A673 (cell line): ENCODE data around the gene TRAF5. TPM values are rescaled to one million over a fixed set of nuclear protein-coding genes. Genes with fewer than 3 reads are reported as not detected.

ENCODE experiments used
- BruUV-seq: library from RNA; stranded (reverse); fragments of 400-500 nt; replicated peaks from 2 replicates; lab custom pipeline; 2021; lab: Mats Ljungman, UMichigan
- CTCF ChIA-PET: fragments of 300-600 bp; sonication (Branson Sonifier 250); formaldehyde crosslinking; loops from one replicate; lab custom pipeline; 2022; ENCODE audit warnings: antibody characterized with exemption; lab: Charles Lee
- POLR2A ChIA-PET: fragments of 300-600 bp; sonication (Branson Sonifier 250); formaldehyde crosslinking; loops from one replicate; lab custom pipeline; 2022; ENCODE audit warnings: antibody characterized with exemption; ENCODE audit not compliant: low non-redundant PET; lab: Charles Lee
- DNase-seq: peaks from one replicate; pipeline ENCODE4 v3.0.0-alpha.2; 2015; ENCODE audit warnings: low spot score
- H3K27ac ChIP-seq: fragments of 200-600 bp; sonication (generic); 2 replicates; pipeline ENCODE4 v1.5.1; 2016; ENCODE audit warnings: mixed run types, low read depth, mild to moderate bottlenecking, mixed read lengths, antibody characterized with exemption, low read length; ENCODE audit not compliant: poor library complexity, severe bottlenecking
- H3K27me3 ChIP-seq: fragments of 200-600 bp; sonication (generic); replicated peaks from 2 replicates; pipeline ENCODE4 v1.6.1; 2017; ENCODE audit warnings: mixed run types, low read depth, mild to moderate bottlenecking, mixed read lengths, antibody characterized with exemption, low read length; ENCODE audit not compliant: insufficient read depth, poor library complexity
- H3K36me3 ChIP-seq: fragments of 200-600 bp; sonication (generic); 2 replicates; pipeline ENCODE4 v1.6.1; 2016; ENCODE audit warnings: mixed run types, mild to moderate bottlenecking, mixed read lengths, antibody characterized with exemption, low read length; ENCODE audit not compliant: insufficient read depth, poor library complexity, severe bottlenecking
- H3K4me1 ChIP-seq: fragments of 200-600 bp; sonication (generic); 2 replicates; pipeline ENCODE4 v1.6.1; 2017; ENCODE audit warnings: mixed run types, mild to moderate bottlenecking, mixed read lengths, antibody characterized with exemption, low read length; ENCODE audit not compliant: insufficient read depth, poor library complexity, severe bottlenecking
- H3K4me3 ChIP-seq: fragments of 200-600 bp; sonication (generic); 2 replicates; pipeline ENCODE4 v1.5.1; 2016; ENCODE audit warnings: low read depth, mixed run types, mild to moderate bottlenecking, mixed read lengths, low read length; ENCODE audit not compliant: poor library complexity, severe bottlenecking
- H3K9me3 ChIP-seq: fragments of 200-600 bp; sonication (generic); 2 replicates; pipeline ENCODE4 v1.6.1; 2016; ENCODE audit warnings: mixed run types, low read depth, mild to moderate bottlenecking, mixed read lengths, antibody characterized with exemption, low read length; ENCODE audit not compliant: poor library complexity, severe bottlenecking
- EZH2 ChIP-seq: fragments of 200-600 bp; sonication (generic); IDR thresholded peaks from 2 replicates; pipeline ENCODE4 v1.6.1; 2017; ENCODE audit warnings: borderline replicate concordance, low read depth, mild to moderate bottlenecking, mixed read lengths, antibody characterized with exemption, low read length; ENCODE audit not compliant: poor library complexity, severe bottlenecking
- intact Hi-C: fragments of 100-400 bp; cut with micrococcal nuclease; formaldehyde crosslinking; loops from one replicate; pipeline ENCODE4 v1.10.0; 2022; ENCODE audit not compliant: unreplicated experiment
- total RNA-seq: library from RNA; stranded (reverse); gene quantifications from 2 replicates; pipeline ENCODE4 v1.2.3, GENCODE V29; 2021
- TF ChIP-seq, protein P1 (sequence below): fragments of 300-800, 200-600 bp; sonication (generic); conservative IDR thresholded peaks from 2 replicates; pipeline ENCODE4 v1.5.1; 2017; ENCODE audit warnings: low read depth, mild to moderate bottlenecking, antibody characterized with exemption, low read length, moderate library complexity, mixed read lengths

The TRAF5 gene
- total RNA-seq, 1 experiment from 2014 or later, result 7.1 TPM

DNA sequence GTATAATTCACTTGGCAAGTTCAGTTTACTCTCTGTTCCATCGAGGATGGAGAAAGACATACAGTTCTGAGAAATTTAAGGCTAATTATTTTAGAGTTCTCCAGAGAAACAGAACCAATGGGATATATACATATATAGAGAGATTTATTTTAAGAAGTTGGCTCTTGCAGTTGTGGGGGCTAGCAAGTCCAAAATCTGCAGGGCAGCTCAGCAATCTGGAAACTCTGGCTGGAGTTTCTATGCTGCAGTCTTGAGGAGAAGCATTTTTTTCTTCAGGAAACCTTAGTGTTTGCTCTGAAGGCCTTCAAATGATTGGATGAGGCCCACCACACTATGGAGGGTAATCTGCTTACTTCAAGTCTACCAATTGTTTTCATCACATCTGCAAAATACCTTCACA is 34.6 kb downstream of the TRAF5 start:
- DNase-seq, result no peak
- H3K4me3 ChIP-seq, result no peak overlapping the region
- H3K27me3 ChIP-seq, result no peaks in the 10 kb centered on the region
- POLR2A ChIA-PET, result no interaction called here
- CTCF ChIA-PET, result no interaction called here
- no peaks in the 10 kb centered on the region for H3K9me3 ChIP-seq
- intact Hi-C loops, result no loop called here
- TF ChIP-seq, protein P1, sequence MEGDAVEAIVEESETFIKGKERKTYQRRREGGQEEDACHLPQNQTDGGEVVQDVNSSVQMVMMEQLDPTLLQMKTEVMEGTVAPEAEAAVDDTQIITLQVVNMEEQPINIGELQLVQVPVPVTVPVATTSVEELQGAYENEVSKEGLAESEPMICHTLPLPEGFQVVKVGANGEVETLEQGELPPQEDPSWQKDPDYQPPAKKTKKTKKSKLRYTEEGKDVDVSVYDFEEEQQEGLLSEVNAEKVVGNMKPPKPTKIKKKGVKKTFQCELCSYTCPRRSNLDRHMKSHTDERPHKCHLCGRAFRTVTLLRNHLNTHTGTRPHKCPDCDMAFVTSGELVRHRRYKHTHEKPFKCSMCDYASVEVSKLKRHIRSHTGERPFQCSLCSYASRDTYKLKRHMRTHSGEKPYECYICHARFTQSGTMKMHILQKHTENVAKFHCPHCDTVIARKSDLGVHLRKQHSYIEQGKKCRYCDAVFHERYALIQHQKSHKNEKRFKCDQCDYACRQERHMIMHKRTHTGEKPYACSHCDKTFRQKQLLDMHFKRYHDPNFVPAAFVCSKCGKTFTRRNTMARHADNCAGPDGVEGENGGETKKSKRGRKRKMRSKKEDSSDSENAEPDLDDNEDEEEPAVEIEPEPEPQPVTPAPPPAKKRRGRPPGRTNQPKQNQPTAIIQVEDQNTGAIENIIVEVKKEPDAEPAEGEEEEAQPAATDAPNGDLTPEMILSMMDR, result no peak
- TF ChIP-seq EZH2, result no peak
- H3K36me3 ChIP-seq, result no peaks in the 10 kb centered on the region
- no peaks in the 10 kb centered on the region for H3K4me1 ChIP-seq
- BruUV-seq, result no TSS peak
- no peak overlapping the region for H3K27ac ChIP-seq

DNA sequence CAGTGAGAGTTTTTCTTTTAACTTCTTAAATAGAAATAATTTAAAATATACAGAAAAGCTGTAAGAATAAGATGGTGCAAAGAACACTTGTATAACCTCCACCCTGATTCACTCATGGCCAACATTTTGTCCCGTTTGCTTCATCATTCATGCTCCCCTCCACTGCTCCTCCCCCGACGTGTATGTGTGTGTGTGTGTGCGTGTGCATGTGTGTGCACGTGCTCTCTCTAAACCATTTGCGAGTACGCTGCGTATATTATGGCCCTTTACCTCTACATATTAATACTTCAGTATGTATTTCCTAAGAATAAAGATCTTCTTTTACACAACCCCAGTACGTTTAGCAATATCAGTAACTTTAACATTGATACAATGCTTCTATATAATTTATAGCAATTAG is 43.0 kb downstream of the TRAF5 start:
- no TSS peak for BruUV-seq

GRCh38 chr1:211370669-211371068 is 44.0 kb downstream of the TRAF5 start:
- Histone ChIP-seq H3K4me1 (peaks cover 11% of the 10 kb centered on the region), H3K4me3 (no peak overlapping the region), H3K9me3 (no peaks in the 10 kb centered on the region), H3K27ac (no peak overlapping the region), H3K36me3 (no peaks in the 10 kb centered on the region), H3K27me3 (no peaks in the 10 kb centered on the region)
- intact Hi-C loops, result no loop called here
- BruUV-seq, result no TSS peak
- ChIA-PET CTCF (no interaction called here), POLR2A (no interaction called here)
- DNase-seq, result no peak
- TF ChIP-seq EZH2, result no peak
- TF ChIP-seq, protein P1, result no peak

More for the DNA sequence above, 43.0 kb downstream of the TRAF5 start:
- no peak for TF ChIP-seq EZH2
- TF ChIP-seq, protein P1, result no peak
- Histone ChIP-seq H3K27me3 (no peaks in the 10 kb centered on the region), H3K4me1 (peaks cover 11% of the 10 kb centered on the region), H3K4me3 (no peak overlapping the region), H3K36me3 (no peaks in the 10 kb centered on the region), H3K9me3 (no peaks in the 10 kb centered on the region), H3K27ac (no peak overlapping the region)
- DNase-seq, result no peak
- intact Hi-C loops, result no loop called here
- CTCF ChIA-PET, result no interaction called here
- POLR2A ChIA-PET, result no interaction called here
